Testis (tissue), 3 donors: ENCODE results near the gene EXD3. TPM values are rescaled to one million over a fixed set of nuclear protein-coding genes. Genes with fewer than 3 reads are reported as not detected.

Source experiments
- DNase-seq: peaks from one replicate; pipeline ENCODE4 v3.0.0-alpha.2; 2019
- H3K27ac ChIP-seq, 2 donors: fragments of 200-600 bp; sonication (generic); one replicate each; pipeline ENCODE4 v1.5.1; 2019
- H3K27me3 ChIP-seq: fragments of 200-600 bp; sonication (generic); one replicate; pipeline ENCODE4 v1.5.1; 2019
- H3K36me3 ChIP-seq: fragments of 200-600 bp; sonication (generic); one replicate; pipeline ENCODE4 v1.5.1; 2017; ENCODE audit warnings: low read depth; ENCODE audit errors: missing control alignments
- H3K4me1 ChIP-seq: fragments of 200-600 bp; sonication (generic); one replicate; pipeline ENCODE4 v1.5.1; 2019
- H3K4me3 ChIP-seq, 2 donors: fragments of 200-600 bp; sonication (generic); one replicate each; pipeline ENCODE4 v1.5.1; 2017 to 2019
- H3K9me3 ChIP-seq: fragments of 200-600 bp; sonication (generic); one replicate; pipeline ENCODE4 v1.5.1; 2017
- POLR2A ChIP-seq: fragments of 450-650 bp; IDR thresholded peaks from one replicate; pipeline ENCODE4 v1.6.1; 2017; ENCODE audit warnings: antibody characterized with exemption, mild to moderate bottlenecking, moderate library complexity
- WGBS, 2 donors: methylation state at CpG; one replicate each; pipeline ENCODE4 v1.1.5; 2018; 5-methylcytosine and 5-hydroxymethylcytosine counted together
- intact Hi-C: fragments of 100-400 bp; cut with DNase I; formaldehyde crosslinking; loops from one replicate; pipeline ENCODE4 v1.15.1; 2023; ENCODE audit warnings: low total_unique reads
- polyA plus RNA-seq: library from polyadenylated mRNA; stranded (reverse); fragments of 350-450 nt; fragmentation: Illumina TruSeq; extraction: RNeasy Lipid Tissue Mini Kit (QIAGEN cat#74804); gene quantifications from one replicate; pipeline ENCODE4 v1.2.3, GENCODE V29; 2014; ENCODE audit warnings: low read depth, low replicate concordance; ENCODE audit not compliant: insufficient read depth
- total RNA-seq, 2 donors: library from RNA; depleted of rRNA; stranded (reverse); fragments of >200 nt; gene quantifications; one replicate each; pipeline ENCODE4 v1.2.3, GENCODE V29; 2016
- TF ChIP-seq, protein P1 (sequence below), 3 experiments: fragments of 450-650 bp in 2 of 3; fragments of 200-600 bp in 1 of 3; sonication (generic) in 1 of 3; IDR thresholded peaks; one replicate each; pipeline ENCODE4 v1.5.1; 2016 to 2019; ENCODE audit warnings: antibody characterized with exemption in 3 of 3, mild to moderate bottlenecking in 2 of 3, moderate library complexity in 1 of 3

Gene EXD3
- total and polyA plus RNA-seq, 3 donors from 2014 or later, result 8.9 to 24.5 (median 15.5) TPM

DNA sequence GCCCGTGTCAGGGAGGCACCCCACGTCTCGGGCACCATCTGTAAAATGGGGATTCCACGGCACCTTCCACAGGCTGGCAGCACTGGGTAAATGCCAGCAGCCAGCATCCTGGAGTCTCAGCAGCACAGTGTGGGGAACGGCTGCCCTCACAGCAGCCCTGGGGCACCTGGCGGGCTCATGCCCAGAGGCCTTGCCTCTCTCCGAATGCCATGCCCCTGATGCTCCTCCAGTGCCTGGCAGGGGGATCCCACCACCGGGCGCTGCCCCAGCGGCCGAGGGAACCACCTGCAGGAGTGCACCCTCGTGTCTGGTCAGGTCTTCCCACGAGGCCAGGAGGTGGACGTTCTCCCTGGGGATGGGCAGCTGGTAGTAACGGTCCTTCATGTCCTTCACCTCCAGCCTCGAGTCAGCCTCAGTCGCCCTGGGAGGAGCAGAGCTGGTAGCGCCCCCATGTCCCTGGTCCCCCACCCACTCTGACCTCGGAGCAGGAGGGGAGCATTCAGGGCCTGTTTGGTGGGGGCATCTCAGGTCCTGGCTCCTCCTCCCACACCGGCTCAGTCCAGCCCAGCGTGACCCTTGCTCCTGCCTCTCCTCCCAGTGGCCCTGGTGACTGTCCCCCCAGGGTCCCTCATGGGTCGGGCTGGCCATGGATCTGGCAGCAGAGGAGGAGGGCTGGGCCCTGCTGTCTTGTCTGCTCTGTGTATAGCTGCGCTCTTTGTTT, 71.0 kb downstream of the EXD3 start:
- DNase-seq, result no peak
- Histone ChIP-seq H3K4me3 (no peak overlapping the region), H3K9me3 (no peaks in the 10 kb centered on the region), H3K27me3 (no peaks in the 10 kb centered on the region), H3K27ac (no peak overlapping the region), H3K4me1 (no peaks in the 10 kb centered on the region), H3K36me3 (no peaks in the 10 kb centered on the region)
- intact Hi-C loops, result no loop called here
- TF ChIP-seq, protein P1, sequence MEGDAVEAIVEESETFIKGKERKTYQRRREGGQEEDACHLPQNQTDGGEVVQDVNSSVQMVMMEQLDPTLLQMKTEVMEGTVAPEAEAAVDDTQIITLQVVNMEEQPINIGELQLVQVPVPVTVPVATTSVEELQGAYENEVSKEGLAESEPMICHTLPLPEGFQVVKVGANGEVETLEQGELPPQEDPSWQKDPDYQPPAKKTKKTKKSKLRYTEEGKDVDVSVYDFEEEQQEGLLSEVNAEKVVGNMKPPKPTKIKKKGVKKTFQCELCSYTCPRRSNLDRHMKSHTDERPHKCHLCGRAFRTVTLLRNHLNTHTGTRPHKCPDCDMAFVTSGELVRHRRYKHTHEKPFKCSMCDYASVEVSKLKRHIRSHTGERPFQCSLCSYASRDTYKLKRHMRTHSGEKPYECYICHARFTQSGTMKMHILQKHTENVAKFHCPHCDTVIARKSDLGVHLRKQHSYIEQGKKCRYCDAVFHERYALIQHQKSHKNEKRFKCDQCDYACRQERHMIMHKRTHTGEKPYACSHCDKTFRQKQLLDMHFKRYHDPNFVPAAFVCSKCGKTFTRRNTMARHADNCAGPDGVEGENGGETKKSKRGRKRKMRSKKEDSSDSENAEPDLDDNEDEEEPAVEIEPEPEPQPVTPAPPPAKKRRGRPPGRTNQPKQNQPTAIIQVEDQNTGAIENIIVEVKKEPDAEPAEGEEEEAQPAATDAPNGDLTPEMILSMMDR (IDR thresholded peaks at IDR 0.05), result no peak
- TF ChIP-seq POLR2A, result no peak
- 89 to 91% methylated on average over 8 to 20 of the region's 23 CpGs for WGBS, 2 donors

DNA sequence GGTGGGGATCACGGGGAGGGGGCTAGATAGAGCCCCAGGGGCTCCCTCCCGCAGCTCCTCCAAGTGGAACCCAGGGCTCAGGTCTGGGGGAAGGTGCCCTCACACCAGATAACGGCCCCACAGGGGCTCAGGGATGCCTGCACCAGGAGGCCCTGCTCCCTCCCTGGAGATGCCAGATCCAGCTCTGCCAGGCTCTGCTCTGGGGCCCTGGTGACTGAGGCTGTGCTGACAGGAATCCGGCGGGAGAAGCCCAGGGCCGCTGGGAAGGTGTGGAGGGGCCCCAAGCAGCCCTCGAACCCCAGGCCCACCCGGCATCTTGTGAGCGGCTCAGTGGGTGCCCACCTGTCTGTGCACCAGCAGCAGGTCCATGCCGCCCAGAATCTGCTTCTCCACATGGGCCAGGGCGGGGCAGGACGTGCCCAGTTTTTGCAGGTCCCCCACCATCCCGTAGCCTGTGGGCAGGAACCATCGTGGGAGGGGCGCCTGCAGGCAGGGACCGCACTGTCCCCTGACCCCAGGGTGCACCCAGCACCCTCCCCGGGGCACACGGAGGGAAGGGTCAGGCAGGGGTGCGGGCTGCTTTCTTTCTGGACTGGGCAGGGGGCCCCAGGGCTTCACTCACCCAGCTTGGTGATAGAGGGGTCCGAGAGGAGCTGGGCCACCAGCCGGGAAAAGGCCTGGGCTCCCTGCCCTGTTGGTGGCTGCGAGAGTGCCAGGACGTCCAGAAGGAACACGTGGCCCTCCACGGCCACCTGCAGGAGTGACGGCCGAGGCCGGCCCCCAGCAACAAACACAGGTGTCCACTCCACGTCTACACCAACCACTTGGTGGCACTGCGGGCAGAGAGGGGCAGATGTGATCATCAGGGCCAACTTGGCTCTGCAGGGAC, 72.0 kb downstream of the EXD3 start:
- WGBS, 2 donors, result 95 to 98% methylated on average over 5 to 29 of the region's 30 CpGs
- Histone ChIP-seq H3K36me3 (no peaks in the 10 kb centered on the region), H3K27ac (no peak overlapping the region), H3K4me1 (no peaks in the 10 kb centered on the region), H3K27me3 (no peaks in the 10 kb centered on the region), H3K9me3 (no peaks in the 10 kb centered on the region), H3K4me3 (no peak overlapping the region)
- TF ChIP-seq POLR2A, result no peak
- TF ChIP-seq, protein P1 (IDR thresholded peaks at IDR 0.05), result no peak
- no peak for DNase-seq
- intact Hi-C loops, result no loop called here

DNA sequence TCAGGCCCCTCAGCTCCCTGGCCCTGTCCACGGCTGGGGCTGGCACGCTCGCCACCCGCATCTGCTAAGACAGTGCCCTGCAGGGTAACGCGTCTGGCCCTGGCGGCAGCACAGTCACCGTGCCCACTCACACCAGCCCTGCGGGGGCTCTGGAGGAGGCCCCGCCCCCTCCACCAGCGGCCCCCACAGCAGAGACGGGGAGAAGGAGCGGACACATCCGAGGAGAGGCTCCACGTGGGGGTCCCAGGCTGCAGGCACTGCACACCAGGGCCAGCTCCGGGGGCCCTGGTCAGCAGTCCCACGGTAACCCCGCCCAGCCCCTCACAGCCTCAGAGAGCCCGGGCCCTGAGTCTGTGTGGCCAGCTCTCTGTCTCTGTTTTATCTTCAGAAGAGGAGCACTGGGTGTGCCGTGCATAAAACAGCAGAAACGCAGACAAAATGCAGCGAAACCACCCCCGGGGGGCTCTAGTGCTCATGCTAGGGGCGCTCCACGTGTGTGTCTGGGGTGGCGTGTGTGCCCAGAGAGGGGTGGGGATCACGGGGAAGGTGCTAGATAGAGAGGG, 73.4 kb downstream of the EXD3 start:
- H3K27me3 ChIP-seq, result no peaks in the 10 kb centered on the region
- TF ChIP-seq POLR2A, result no peak
- TF ChIP-seq, protein P1 (IDR thresholded peaks at IDR 0.05), result no peak
- H3K27ac ChIP-seq, result no peak overlapping the region
- H3K4me1 ChIP-seq, result no peaks in the 10 kb centered on the region
- H3K36me3 ChIP-seq, result no peaks in the 10 kb centered on the region
- 95 to 100% methylated on average over 7 to 20 of the region's 27 CpGs for WGBS, 2 donors
- intact Hi-C loops, result no loop called here
- no peaks in the 10 kb centered on the region for H3K9me3 ChIP-seq
- DNase-seq, result no peak
- no peak overlapping the region for H3K4me3 ChIP-seq

DNA sequence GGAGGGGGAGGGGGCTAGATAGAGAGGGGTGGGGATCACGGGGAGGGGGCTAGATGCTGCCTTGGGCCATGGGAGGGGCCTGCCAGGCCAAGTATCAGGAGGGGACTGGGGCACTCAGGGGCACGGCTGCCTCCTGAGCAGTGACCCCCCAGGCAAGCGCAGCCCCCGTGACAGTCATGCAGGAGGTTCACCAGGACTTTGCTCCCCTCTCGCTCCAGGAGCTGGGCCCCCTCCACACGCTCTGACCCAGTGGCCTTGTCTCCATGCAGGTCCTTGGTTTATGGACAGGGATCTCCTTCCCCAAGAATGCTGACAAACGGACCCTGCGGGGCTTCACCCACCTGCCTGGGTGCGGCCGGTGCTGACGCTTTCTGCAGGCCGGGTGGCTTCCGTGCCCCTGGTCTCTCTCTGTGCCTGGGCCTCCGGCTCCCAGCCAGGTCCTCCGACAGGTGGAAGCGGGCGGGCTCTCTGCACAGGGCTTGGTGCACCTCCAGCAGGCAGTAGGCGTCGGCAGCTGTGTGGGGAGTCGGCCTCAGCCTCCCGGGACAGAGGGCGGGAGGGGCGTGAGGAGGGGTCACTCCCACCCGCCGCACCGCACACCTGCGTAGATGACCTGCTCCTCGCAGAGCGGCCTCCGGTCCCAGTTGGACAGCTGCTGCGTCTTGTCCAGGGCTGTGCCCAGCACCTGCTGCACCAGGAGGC, 74.0 kb downstream of the EXD3 start:
- H3K4me1 ChIP-seq, result no peaks in the 10 kb centered on the region
- 92 to 97% methylated on average over 16 to 31 of the region's 31 CpGs for WGBS, 2 donors
- intact Hi-C loops, result no loop called here

More for the DNA sequence above, 74.0 kb downstream of the EXD3 start:
- Histone ChIP-seq H3K27me3 (no peaks in the 10 kb centered on the region), H3K4me3 (no peak overlapping the region), H3K9me3 (no peaks in the 10 kb centered on the region), H3K36me3 (no peaks in the 10 kb centered on the region), H3K27ac (no peak overlapping the region)
- no peak for TF ChIP-seq POLR2A
- TF ChIP-seq, protein P1 (IDR thresholded peaks at IDR 0.05), result no peak
- DNase-seq, result no peak
